ENCODE measurements around the gene HDAC5. TPM values are rescaled to one million over a fixed set of nuclear protein-coding genes. Genes with fewer than 3 reads are reported as not detected.

The HDAC5 gene
- 26.4 and 41.5 TPM in 2 replicates for total RNA-seq (2014; rRNA removed; shearing (Covaris generic))
- 31.4 and 36.3 TPM in 2 replicates for total RNA-seq (2022)
- percentile 49 among the genes with signal in this experiment for Bru-seq, nascent RNA
- percentile 50 among the genes with signal in this experiment for BruChase-seq, experiment 1, labeled RNA remaining after a 6-hour chase
- percentile 49 among the genes with signal in this experiment for BruChase-seq, experiment 2, labeled RNA remaining after a 2-hour chase
- long read RNA-seq, full-length matches to known transcripts, result 22 of 99 reads
- long read RNA-seq, partial matches to known transcripts, result 23 of 99 reads
- long read RNA-seq, other reads (novel, unspliced or antisense), result 54 of 99 reads

GRCh38 chr17:44123356-44124117, at the start of gene HDAC5:
Gene HDAC5, minus strand, starts transcription at chr17:44123641. Its CDS starts 6,126 bp downstream, at chr17:44117515.
- Histone ChIP-seq H3K27ac (ENCODE audit: low read depth, low read length, poor library complexity, severe bottlenecking) (peak within 1 kb of the TSS; percentile 62), H3K36me3 (ENCODE audit: insufficient read depth, low read length) (no peaks in the 10 kb centered on the region), H3K79me2 (ENCODE audit: insufficient read depth, low read depth, low read length) (peaks cover 7% of the 10 kb centered on the region; the same call in 1 of the 2 replicates), H4K20me1 (ENCODE audit: insufficient read depth, low read length) (no peaks in the 10 kb centered on the region; the same call in 1 of the 2 replicates), H3K4me1 (ENCODE audit: insufficient read depth, low read length, poor library complexity, severe bottlenecking) (peaks cover 25% of the 10 kb centered on the region), H2AFZ (ENCODE audit: low read length) (peak within 1 kb of the TSS; percentile 95), H3K9me3 (ENCODE audit: low read length) (no peaks in the 10 kb centered on the region), H3K9me2 (ENCODE audit: insufficient read depth, low read length) (no peaks in the 10 kb centered on the region), H3K4me2 (ENCODE audit: low read length) (peak within 1 kb of the TSS; percentile 97), H3K4me3 (ENCODE audit: low read depth, low read length, poor library complexity, severe bottlenecking) (peak within 1 kb of the TSS; percentile 85)
- intact Hi-C loops (cut with micrococcal nuclease; ENCODE audit: unreplicated experiment), result loop anchor here (1.0 to 5.0 kb wide), 4 partner anchors 18 to 204 kb away; partner anchors contain the start of genes G6PC3, HROB and TMUB2
- TF ChIP-seq CTCF (conservative IDR thresholded peaks at IDR 0.05; ENCODE audit: low read length) (peak; percentile 78), EZH2phosphoT487 (IDR thresholded peaks at IDR 0.05; ENCODE audit: borderline replicate concordance, low read depth, low read length) (no peak)
- DNase-seq (ENCODE audit: low spot score), result peak; percentile 96
- ChIA-PET POLR2A (interaction anchor here (0.6 to 1.8 kb wide), 5 partner anchors 12 to 63 kb away, joined by 3 to 7 read pairs (median 3); no protein-coding TSS in a partner anchor), CTCF (ENCODE audit: unreplicated experiment) (interaction anchor here (0.6 to 0.9 kb wide), 2 partner anchors 40 to 62 kb away, joined by 4 to 5 read pairs; no protein-coding TSS in a partner anchor)
- no TSS peak for BruUV-seq (replicated peaks)

- ChIA-PET POLR2A (interaction anchor here (0.9 kb wide), 1 partner anchor 27 kb away, joined by 3 read pairs; no protein-coding TSS in a partner anchor), CTCF (ENCODE audit: unreplicated experiment) (no interaction called here)
- H3K36me3 ChIP-seq (ENCODE audit: insufficient read depth, low read length), result peaks cover 22% of the 10 kb centered on the region
- no peak for DNase-seq (ENCODE audit: low spot score)
- BruUV-seq (replicated peaks), result no TSS peak
- H3K4me2 ChIP-seq (ENCODE audit: low read length), result no peak overlapping the region
- no peaks in the 10 kb centered on the region for H3K9me3 ChIP-seq (ENCODE audit: low read length)
- H3K4me3 ChIP-seq (ENCODE audit: low read depth, low read length, poor library complexity, severe bottlenecking), result no peak overlapping the region
- H3K27ac ChIP-seq (ENCODE audit: low read depth, low read length, poor library complexity, severe bottlenecking), result no peak overlapping the region
- no peak overlapping the region for H2AFZ ChIP-seq (ENCODE audit: low read length)
- intact Hi-C loops (cut with micrococcal nuclease; ENCODE audit: unreplicated experiment), result no loop called here
- H4K20me1 ChIP-seq (ENCODE audit: insufficient read depth, low read length), result no peaks in the 10 kb centered on the region
- TF ChIP-seq EZH2phosphoT487 (IDR thresholded peaks at IDR 0.05; ENCODE audit: borderline replicate concordance, low read depth, low read length) (no peak), CTCF (conservative IDR thresholded peaks at IDR 0.05; ENCODE audit: low read length) (no peak)
- H3K79me2 ChIP-seq (ENCODE audit: insufficient read depth, low read depth, low read length), result no peaks in the 10 kb centered on the region
- H3K9me2 ChIP-seq (ENCODE audit: insufficient read depth, low read length), result no peaks in the 10 kb centered on the region
- peaks cover 26% of the 10 kb centered on the region for H3K4me1 ChIP-seq (ENCODE audit: insufficient read depth, low read length, poor library complexity, severe bottlenecking)
These were observed 48.6 kb upstream of the HDAC5 start for GRCh38 chr17:44171931-44172455.

Data from OCI-LY7 (cell line).